HG03354 (cell line): ENCODE results near the gene CTNNB1.

Experiments used
- ATAC-seq: cut with Tn5 transposase; IDR thresholded peaks from one replicate; pipeline ENCODE4 v1.9.1; 2021; ENCODE audit warnings: mild to moderate bottlenecking; ENCODE audit not compliant: unreplicated experiment, poor library complexity, severe bottlenecking

Gene CTNNB1

DNA sequence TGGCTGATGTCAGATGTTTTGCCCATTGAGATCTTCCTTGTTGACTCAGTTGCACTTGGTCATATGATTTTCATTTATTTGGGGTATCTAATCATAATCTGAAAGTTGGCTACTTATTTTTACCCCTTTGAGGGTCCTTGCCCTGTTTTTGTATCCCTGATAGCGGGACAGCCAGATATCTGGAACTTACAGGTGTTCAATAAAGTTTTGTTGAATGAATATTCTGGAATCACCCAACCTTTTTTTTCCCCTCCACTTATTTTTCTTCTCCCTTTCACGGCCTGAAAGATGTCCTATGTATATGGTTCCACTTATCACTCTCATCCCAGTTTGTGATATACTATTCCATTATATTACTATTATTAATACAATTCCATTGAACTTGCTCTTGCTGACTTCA, 12.8 kb downstream of the CTNNB1 start:
- no peak for ATAC-seq

GRCh38 chr3:41213588-41213987, 14.3 kb downstream of the CTNNB1 start:
- ATAC-seq = no peak

- no peak for ATAC-seq
Measured at GRCh38 chr3:41216422-41216821, 17.1 kb downstream of the CTNNB1 start.

DNA sequence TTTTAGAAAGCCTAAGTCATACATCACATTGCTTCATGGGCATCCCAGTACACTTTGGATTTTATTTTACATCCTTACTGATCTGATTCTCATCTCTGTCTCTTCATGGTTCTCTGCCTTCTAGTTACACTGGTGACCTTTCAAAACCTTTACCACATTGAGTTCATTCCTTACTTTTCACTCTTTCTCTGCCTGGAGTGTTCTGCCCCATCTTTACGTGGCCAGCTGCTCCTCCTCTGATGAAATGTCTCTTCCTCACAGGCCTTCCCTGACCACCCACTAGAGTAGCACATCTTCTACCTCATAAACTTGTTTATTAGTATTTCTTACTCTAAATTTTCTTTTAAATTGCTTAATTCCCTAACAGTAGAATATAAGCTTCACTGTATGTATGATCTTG, 17.7 kb downstream of the CTNNB1 start:
- ATAC-seq = no peak

DNA sequence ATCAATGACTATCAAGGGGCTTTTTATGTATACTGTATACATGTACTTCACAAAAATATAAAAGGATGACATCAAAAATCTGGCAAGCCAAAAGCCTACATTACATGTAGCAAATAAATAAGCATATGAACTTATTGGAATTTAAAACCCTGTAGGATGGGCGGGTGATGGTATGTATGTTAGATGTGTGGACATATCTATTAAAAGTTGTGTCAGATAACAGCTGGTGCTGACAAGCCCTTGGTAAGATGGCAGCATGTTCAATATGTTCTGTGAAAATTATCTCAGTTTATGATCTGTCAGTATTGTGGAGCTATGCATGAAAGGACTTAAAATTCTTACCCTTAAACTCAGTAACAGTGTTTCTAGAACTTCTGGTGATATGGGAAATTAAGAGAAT, 20.1 kb downstream of the CTNNB1 start:
- ATAC-seq = no peak

DNA sequence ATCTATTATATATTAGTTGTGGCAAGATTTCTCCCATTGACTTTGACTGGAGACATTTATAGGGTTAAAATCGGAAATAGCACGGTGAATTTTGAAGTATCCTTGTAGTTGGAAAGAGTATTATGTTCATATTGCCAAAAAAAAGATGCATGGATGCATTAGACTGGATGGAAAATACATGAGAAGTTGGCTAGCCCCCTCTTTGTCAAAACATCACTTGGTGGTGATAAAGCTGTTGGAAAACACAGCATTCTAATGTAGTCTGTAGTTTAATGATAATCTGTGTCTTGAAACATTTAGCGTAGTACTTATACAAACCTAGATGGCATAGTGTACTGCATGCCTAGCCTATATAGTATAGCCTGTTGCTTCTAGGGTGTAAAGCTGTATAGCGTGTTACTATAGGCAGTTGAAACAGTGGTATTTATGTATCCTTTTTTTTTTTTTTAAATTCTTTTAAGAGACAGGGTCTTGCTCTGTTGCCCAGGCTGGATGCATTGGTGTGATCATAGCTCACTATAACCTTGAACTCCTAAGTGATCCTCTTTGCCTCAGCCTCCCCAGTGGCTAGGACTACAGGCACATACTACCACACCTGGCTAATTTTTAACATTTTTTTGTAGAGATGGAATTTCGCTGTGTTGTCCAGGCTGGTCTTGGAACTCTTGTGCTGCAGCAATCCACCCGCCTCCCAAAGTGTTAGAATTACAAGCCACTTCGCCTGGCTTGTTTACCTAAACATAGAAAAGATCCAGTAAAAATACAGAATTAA, 21.8 kb downstream of the CTNNB1 start:
- no peak for ATAC-seq

DNA sequence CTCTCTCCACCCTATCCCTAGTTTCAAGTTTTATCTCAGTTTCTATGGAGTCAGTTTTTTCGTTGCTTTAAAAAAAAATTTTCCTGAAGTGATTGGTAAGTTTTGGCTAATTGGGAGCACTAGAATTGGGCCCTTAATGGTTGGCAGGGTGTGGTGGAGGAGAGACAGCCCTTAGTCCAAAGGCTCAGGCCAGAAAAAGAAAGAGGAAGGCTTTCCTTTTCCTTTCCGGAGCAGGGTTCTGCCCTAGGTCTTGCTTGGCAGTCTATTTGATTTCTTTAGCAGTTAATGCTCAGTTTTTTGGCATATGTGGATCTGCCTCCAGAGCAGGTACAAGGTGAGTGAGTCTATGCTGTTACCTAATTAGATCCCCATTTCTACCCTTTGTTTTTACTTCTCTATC, 22.7 kb downstream of the CTNNB1 start:
- no peak for ATAC-seq

GRCh38 chr3:41222501-41222900, 23.2 kb downstream of the CTNNB1 start:
- ATAC-seq = no peak

- ATAC-seq = no peak
Measured at GRCh38 chr3:41223078-41223477, 23.8 kb downstream of the CTNNB1 start.

DNA sequence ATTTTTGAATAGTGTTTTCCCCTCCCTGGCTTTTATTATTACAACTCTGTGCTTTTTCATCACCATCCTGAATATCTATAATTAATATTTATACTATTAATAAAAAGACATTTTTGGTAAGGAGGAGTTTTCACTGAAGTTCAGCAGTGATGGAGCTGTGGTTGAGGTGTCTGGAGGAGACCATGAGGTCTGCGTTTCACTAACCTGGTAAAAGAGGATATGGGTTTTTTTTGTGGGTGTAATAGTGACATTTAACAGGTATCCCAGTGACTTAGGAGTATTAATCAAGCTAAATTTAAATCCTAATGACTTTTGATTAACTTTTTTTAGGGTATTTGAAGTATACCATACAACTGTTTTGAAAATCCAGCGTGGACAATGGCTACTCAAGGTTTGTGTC, 24.4 kb downstream of the CTNNB1 start:
- ATAC-seq = no peak

GRCh38 chr3:41224120-41224806, 25.0 kb downstream of the CTNNB1 start:
- ATAC-seq = no peak

GRCh38 chr3:41234823-41235721, 35.8 kb downstream of the CTNNB1 start:
- no peak for ATAC-seq

DNA sequence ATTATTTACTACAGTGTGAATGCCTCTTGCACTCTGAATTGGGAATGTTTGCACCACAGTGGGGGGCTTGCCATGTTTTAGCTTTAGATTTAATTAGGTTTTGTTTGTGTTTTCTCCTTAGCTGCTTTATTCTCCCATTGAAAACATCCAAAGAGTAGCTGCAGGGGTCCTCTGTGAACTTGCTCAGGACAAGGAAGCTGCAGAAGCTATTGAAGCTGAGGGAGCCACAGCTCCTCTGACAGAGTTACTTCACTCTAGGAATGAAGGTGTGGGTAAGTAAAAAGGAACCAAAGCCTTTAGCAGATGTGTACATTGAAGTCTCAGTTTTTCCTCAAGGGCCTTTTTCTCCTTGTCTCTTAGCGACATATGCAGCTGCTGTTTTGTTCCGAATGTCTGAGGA, 36.9 kb downstream of the CTNNB1 start:
- no peak for ATAC-seq

DNA sequence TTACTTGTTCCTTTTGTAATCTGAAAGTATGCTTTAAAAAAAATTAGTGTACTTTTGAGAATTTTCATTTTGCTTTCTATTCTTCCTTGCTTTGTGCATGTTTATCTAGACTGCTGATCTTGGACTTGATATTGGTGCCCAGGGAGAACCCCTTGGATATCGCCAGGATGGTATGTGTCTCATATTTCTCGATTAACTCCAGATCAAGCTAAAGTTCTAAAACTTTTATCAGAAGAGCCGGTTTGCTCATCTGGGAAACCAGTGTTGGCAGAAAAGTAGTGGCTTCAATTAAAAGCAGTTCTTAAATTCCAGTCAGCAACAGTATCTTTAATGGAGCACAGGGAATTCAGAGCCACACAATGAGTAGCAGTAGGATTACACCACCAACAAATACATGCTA, 38.6 kb downstream of the CTNNB1 start:
- no peak for ATAC-seq

- no peak for ATAC-seq
Measured at GRCh38 chr3:41239587-41239986, 40.3 kb downstream of the CTNNB1 start.

GRCh38 chr3:41241161-41241560, 41.9 kb downstream of the CTNNB1 start:
- ATAC-seq = no peak

DNA sequence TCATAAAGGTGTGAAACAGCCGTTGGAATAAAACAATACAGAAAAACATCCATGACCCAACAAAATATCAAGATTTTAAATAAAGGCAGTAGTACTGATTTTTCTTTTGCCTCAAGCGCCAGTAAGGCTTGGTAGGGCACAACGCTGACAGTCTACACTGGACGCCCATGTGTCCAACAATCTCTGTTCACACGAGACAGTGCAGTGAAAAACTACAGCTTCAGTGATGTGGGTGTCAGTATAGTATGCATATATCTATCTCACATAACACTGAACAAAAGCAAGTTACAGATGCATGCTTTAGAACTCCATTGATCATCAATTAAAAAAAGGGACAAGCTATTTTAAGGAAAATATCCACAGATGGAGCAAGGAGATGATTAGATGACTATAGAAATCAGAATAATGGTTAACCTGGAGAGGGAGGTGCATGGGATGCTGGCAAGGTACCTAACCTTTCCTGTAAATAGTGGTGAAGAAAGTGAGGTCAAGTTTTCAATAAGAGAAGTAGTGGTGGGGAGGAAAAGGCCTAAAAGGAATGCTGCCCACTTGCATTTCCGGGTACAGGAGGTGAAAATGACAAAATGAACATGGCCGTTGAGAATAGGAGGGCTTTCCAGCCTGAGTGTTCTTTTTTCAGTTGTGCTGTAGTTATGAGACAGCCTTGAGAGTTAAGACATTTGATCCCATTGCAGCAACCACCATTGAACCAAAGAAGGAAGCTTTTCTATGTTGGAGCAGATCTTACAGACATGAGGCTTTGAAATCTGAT, 42.7 kb downstream of the CTNNB1 start:
- ATAC-seq = no peak

GRCh38 chr3:41243183-41243582, 43.9 kb downstream of the CTNNB1 start:
- no peak for ATAC-seq

DNA sequence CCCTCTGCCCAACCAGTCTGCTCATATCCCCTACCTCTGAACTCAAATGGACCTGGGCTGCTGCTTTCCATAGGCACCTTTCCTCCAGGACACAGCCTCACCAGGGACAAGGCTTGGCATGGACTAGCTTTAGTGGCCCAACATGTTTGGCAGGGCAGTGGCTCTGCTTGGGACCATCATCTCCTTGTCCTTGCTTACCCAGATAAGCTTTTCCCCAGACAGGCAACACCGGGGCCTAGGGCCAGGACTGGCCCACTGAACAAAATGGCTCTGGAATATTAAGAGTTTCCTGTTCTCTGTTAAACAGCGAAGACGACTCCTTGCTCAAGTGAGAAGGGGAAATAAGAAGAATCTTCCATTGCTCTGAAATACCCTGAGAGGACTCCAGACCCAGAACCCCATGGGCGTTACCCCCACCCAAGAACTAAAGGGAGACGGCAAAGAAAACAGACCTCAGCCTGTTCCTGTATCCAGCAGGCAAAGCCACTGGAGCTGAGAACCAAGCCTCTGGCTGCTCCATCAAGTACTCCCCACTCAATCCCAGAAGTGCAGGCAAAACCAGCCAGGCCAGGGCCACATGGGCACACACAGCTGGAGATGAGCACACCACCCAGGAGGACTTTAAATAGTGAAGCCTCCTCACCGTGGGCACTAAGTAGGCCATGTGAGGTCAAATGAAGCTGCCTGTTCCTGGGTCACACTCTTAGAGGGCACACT, 45.5 kb downstream of the CTNNB1 start:
- no peak for ATAC-seq
